HG03139 (cell line): Measurements from ENCODE around the gene LCT.

ENCODE experiments used
- ATAC-seq: cut with Tn5 transposase; IDR thresholded peaks from one replicate; pipeline ENCODE4 v1.9.1; 2021; ENCODE audit not compliant: unreplicated experiment

The LCT gene

DNA sequence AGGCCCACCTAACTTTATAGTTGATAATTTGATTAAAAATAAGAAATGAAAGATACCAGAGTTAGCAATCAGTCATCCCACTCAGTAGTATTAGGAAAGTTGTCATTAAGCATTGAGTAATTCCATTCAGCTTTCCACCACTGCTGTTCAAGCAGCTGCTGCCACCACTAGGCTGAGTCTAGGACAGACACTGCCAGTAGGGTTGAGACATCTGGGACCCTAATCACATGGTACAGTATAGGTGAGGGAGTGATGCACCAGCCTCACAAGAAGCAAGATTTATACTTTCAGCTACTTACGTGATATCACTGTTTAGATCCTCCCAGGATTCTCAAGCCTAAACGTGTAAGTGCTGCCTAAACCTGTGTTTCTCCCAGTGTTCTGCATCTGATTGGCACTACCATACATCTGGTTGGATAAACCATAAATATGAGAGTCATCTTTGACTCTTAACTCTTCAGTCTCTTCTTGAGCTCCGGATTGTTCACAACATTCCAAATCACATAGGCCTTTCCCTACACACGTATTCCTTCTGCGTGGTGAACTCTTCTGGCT lies 92.1 kb downstream of the LCT start:
- no peak for ATAC-seq

DNA sequence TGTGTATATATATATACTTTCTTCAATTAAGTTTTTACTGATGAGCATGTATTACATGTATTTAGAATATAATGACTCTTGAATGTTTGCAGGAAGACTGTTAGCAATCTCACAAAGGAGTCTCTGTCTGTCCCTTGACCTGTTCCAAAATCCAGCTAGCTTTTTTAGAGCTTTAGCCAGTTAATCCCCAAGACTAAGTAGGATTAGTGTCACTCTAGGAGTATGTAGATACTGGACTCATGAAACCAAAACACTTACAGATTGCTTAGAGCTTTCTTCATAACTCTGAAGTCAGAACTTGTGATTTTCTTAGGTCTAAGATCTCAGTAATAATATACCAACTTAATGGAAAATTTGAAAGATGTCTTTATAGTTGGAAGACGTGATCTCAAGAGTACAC lies 93.1 kb downstream of the LCT start:
- no peak for ATAC-seq

DNA sequence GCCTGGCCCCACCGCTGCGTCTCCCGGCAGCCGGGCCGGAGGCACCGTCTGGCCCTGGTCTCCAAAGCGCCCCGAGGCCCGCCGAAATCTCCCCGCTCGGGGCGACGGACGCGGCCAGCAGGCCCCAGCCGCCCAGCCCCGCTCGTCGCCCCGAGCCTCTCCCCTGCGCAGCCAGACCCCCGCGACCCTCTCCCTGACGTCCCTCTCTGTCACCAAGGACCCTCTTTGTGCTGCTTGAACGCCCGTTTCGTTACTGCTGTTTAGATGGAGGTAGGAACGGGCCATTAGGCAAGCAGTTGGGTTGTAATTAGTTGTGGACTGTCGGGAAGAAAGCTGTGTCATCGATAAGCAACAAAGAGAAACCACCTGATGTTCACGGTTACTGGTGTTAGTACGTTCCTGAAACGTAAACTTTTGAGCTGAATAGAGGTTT lies 94.6 kb downstream of the LCT start:
- peak; percentile 8 for ATAC-seq

DNA sequence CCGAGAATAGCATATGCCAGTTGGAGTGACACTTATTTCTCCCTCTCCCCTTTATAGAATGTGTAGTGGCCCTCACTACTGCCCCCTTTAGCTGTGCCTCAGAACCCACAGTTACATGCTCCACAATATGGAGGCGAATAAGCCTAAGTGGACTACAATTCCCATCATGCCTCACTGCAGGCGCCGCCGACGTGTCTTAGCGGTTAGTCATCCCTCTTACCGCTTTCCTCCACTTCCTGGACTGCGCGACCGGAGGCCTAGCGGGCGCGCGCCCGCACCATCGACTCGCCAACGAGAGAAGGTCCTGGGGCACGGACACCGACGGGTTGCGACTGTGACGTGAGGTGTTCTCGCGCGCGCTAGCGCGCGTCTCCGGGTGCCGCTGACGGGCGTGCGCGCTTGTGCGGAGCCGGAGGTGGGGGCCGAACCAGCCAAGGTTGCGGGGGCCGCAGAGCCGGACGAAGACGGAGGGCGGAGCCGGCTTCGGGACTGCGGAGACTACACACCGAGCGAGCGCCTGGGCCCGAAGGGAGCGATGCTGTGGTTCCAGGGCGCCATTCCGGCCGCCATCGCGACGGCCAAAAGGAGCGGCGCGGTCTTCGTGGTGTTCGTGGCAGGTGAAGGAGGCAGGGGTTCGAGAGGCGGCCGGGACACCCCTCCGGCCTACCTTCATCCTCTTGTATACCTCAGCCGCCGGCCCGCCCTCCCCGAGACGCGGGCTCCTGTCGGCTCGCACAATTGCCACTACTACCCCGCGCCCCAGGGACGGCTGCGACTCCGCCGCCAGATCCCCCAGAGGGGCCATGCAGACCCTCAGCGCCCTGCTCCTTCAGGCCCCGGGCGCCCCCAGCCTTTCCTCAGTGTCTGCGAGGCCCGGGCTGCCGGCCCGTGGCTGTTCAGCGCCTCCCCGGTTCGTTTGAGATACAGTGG lies 95.3 kb downstream of the LCT start, which contains the start of gene UBXN4:
TSS of gene UBXN4 (plus strand) at position 461 of the 930 bp plus-strand sequence. CDS start at position 536, 75 bp downstream.
- peak; percentile 95 for ATAC-seq

DNA sequence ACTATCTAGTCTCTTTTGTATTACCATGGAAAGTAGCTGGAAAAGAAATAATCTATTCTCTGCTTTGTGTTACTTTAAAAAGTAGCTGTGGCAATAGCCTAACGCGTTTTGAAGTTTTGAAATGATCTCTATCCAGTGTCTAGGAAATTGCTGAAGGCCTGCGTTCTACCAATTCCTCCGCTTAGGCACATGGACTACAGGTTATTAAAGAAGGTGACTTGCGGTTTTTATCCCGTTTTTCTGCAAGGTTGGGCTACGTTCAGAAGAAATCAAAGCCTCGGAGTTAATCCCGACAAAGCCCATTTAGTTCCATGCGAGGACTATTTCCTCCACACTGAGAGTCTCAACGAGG lies 96.0 kb downstream of the LCT start:
- ATAC-seq = no peak

DNA sequence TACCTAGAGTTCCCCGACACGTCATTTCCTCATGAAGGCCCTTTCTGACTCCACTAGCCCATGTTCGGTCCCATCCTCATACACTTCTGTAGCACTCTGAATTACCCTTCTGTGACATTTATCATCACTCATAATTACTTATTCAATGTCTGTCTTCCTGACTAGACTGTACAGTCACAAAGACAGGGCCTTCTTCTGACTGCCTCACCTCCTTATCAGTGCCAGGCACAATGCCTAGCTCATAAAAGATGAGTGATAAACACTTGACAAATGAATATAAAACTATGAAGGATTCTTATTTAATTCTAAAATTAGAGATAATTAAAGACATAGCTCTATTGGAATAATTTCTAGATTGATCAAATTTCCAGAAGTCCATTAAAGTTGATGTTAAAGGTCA lies 96.8 kb downstream of the LCT start:
- ATAC-seq = no peak
